Gastrocnemius medialis (tissue), 4 donors: ENCODE measurements around the gene OR8B8.

Source experiments
- CTCF ChIP-seq, 5 experiments: fragments of 450-650 bp in 3 of 5; fragments of 200-600 bp in 2 of 5; sonication (generic) in 2 of 5; IDR thresholded peaks in 4 of 5; conservative IDR thresholded peaks in 1 of 5; 1 replicate in 4 of 5; 2 replicates in 1 of 5; pipeline ENCODE4 v1.5.1; 2016 to 2019; ENCODE audit warnings: antibody characterized with exemption in 5 of 5, mild to moderate bottlenecking in 3 of 5, moderate library complexity in 3 of 5
- POLR2A ChIP-seq, 2 donors: fragments of 450-650 bp; IDR thresholded peaks; one replicate each; pipeline ENCODE4 v1.6.1; 2017; ENCODE audit warnings: antibody characterized with exemption in 2 of 2, mild to moderate bottlenecking in 2 of 2, moderate library complexity in 2 of 2

- TF ChIP-seq CTCF (IDR thresholded peaks at IDR 0.05 in 4 of 5, conservative IDR thresholded peaks at IDR 0.05 in 1 of 5) (no peak), POLR2A (IDR thresholded peaks at IDR 0.05) (no peak)
These were observed 35.6 kb downstream of the OR8B8 start for GRCh38 chr11:124409906-124410305.
